GM23248 (cell line): ENCODE data around the gene PTPRK.

Experiments
- EZH2 ChIP-seq: fragments of 200-600 bp; sonication (generic); IDR thresholded peaks from 2 replicates; pipeline ENCODE4 v1.6.1; 2018; ENCODE audit warnings: antibody characterized with exemption, mild to moderate bottlenecking; ENCODE audit not compliant: insufficient read depth, poor library complexity, severe bottlenecking
- EZH2phosphoT487 ChIP-seq: fragments of 200-600 bp; sonication (generic); IDR thresholded peaks from 2 replicates; pipeline ENCODE4 v1.6.1; 2018; ENCODE audit warnings: antibody characterized with exemption, moderate library complexity, mild to moderate bottlenecking, low read depth; ENCODE audit not compliant: insufficient read depth

- TF ChIP-seq EZH2phosphoT487 (no peak), EZH2 (no peak)
These were observed 105.0 kb downstream of the PTPRK start for GRCh38 chr6:128415387-128415786.
